ENCODE measurements around the gene MBOAT2.

The MBOAT2 gene

DNA sequence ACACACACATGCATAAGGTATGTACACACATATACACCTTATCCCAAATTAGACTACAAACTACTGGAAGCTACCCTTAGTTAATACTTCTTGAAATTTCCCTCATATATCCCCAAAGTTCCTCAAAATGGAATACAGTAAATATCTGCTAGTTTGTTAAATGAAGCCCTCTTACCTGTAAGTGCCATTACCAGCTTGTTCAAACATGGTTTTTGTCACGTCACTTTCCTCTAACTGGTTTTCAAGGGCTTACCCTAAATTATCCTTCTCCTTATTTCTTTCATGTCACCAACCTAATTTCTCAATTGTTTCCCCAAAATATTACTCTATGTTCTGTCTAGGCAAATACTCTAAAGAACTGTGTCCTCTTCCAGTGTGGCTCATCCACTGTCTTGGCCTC, 141.7 kb downstream of the MBOAT2 start:
- H3K9me3 ChIP-seq (ENCODE audit: insufficient read depth, low read depth, low read length), result no peaks in the 10 kb centered on the region
- no peaks in the 10 kb centered on the region for H3K36me3 ChIP-seq (ENCODE audit: insufficient read depth, low read length)
- H4K20me1 ChIP-seq (ENCODE audit: insufficient read depth, low read length, poor library complexity, severe bottlenecking), result no peaks in the 10 kb centered on the region
- H3K9me2 ChIP-seq (replicated peaks; ENCODE audit: low read depth, low read length), result no peaks in the 10 kb centered on the region
- no peak overlapping the region for H2AFZ ChIP-seq (ENCODE audit: low read length)
- H3K27me3 ChIP-seq (ENCODE audit: insufficient read depth, low read length, poor library complexity, severe bottlenecking), result no peaks in the 10 kb centered on the region
- no peak overlapping the region for H3K4me3 ChIP-seq (ENCODE audit: low read length, poor library complexity, severe bottlenecking)
- H3F3A ChIP-seq (ENCODE audit: low read depth), result no peaks in the 10 kb centered on the region
- H3K9ac ChIP-seq (ENCODE audit: low read depth, low read length, poor library complexity, severe bottlenecking), result no peak overlapping the region
- no peaks in the 10 kb centered on the region for H3K79me2 ChIP-seq (ENCODE audit: insufficient read depth, low read length)
- H3K4me1 ChIP-seq (ENCODE audit: insufficient read depth, low read length, poor library complexity, severe bottlenecking), result peaks cover 4% of the 10 kb centered on the region
- H3K4me2 ChIP-seq (ENCODE audit: low read depth, low read length, poor library complexity, severe bottlenecking), result no peak overlapping the region
- TF ChIP-seq, protein P1, sequence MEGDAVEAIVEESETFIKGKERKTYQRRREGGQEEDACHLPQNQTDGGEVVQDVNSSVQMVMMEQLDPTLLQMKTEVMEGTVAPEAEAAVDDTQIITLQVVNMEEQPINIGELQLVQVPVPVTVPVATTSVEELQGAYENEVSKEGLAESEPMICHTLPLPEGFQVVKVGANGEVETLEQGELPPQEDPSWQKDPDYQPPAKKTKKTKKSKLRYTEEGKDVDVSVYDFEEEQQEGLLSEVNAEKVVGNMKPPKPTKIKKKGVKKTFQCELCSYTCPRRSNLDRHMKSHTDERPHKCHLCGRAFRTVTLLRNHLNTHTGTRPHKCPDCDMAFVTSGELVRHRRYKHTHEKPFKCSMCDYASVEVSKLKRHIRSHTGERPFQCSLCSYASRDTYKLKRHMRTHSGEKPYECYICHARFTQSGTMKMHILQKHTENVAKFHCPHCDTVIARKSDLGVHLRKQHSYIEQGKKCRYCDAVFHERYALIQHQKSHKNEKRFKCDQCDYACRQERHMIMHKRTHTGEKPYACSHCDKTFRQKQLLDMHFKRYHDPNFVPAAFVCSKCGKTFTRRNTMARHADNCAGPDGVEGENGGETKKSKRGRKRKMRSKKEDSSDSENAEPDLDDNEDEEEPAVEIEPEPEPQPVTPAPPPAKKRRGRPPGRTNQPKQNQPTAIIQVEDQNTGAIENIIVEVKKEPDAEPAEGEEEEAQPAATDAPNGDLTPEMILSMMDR (conservative IDR thresholded peaks at IDR 0.05; ENCODE audit: low read length), result no peak
- no peak for TF ChIP-seq EZH2phosphoT487 (IDR thresholded peaks at IDR 0.05; ENCODE audit: borderline replicate concordance)

DNA sequence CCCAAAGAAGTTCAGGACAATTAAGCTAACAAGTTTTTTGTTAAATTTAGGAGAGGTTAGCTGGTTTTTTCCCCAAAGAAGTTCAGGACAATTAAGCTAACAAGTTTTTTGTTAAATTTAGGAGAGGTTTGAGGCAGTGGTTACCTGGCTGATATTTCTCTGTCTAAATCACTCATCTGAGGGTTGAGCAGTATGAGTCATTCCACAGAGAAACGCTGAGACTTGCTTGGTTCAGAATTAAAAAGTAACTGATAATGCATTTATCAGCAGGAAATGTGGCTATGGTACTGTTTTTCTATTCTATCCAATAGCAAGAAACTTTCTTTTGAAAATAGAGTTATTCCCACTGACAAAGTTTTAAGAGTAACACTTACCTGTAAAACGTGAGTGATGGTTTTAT, 143.2 kb downstream of the MBOAT2 start:
- Histone ChIP-seq H3K9ac (ENCODE audit: low read depth, low read length, poor library complexity, severe bottlenecking) (no peak overlapping the region), H2AFZ (ENCODE audit: low read length) (no peak overlapping the region), H3F3A (ENCODE audit: low read depth) (no peaks in the 10 kb centered on the region), H3K4me1 (ENCODE audit: insufficient read depth, low read length, poor library complexity, severe bottlenecking) (peaks cover 4% of the 10 kb centered on the region), H4K20me1 (ENCODE audit: insufficient read depth, low read length, poor library complexity, severe bottlenecking) (no peaks in the 10 kb centered on the region), H3K27me3 (ENCODE audit: insufficient read depth, low read length, poor library complexity, severe bottlenecking) (no peaks in the 10 kb centered on the region), H3K4me2 (ENCODE audit: low read depth, low read length, poor library complexity, severe bottlenecking) (no peak overlapping the region), H3K9me2 (replicated peaks; ENCODE audit: low read depth, low read length) (no peaks in the 10 kb centered on the region), H3K9me3 (ENCODE audit: insufficient read depth, low read depth, low read length) (no peaks in the 10 kb centered on the region), H3K4me3 (ENCODE audit: low read length, poor library complexity, severe bottlenecking) (no peak overlapping the region), H3K79me2 (ENCODE audit: insufficient read depth, low read length) (no peaks in the 10 kb centered on the region), H3K36me3 (ENCODE audit: insufficient read depth, low read length) (no peaks in the 10 kb centered on the region)
- TF ChIP-seq EZH2phosphoT487 (IDR thresholded peaks at IDR 0.05; ENCODE audit: borderline replicate concordance), result no peak
- TF ChIP-seq, protein P1 (conservative IDR thresholded peaks at IDR 0.05; ENCODE audit: low read length), result no peak

DNA sequence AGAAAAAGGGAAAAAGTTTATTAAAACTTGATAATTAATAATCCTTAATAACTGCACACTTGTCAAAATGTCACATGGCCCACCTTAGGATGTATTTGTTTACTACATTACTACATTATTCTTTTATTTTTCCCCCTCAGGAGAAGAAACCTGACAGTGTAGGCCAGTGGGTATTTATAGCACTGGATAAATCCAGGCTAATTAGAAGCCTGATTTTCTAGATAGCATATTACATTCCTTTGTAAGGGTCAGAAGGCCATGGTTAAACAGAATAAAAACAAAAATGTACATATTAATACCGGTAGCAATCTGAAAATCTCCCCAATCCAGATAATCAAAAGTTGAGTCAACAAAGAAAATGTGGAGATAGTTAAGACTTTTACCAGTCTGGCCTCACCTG, 144.6 kb downstream of the MBOAT2 start:
- Histone ChIP-seq H3K4me1 (ENCODE audit: insufficient read depth, low read length, poor library complexity, severe bottlenecking) (peaks cover 4% of the 10 kb centered on the region), H2AFZ (ENCODE audit: low read length) (no peak overlapping the region)
- TF ChIP-seq EZH2phosphoT487 (IDR thresholded peaks at IDR 0.05; ENCODE audit: borderline replicate concordance), result no peak
- TF ChIP-seq, protein P1 (conservative IDR thresholded peaks at IDR 0.05; ENCODE audit: low read length), result no peak

More for the DNA sequence above, 144.6 kb downstream of the MBOAT2 start:
- H3K9ac ChIP-seq (ENCODE audit: low read depth, low read length, poor library complexity, severe bottlenecking), result no peak overlapping the region
- H3K79me2 ChIP-seq (ENCODE audit: insufficient read depth, low read length), result no peaks in the 10 kb centered on the region
- no peaks in the 10 kb centered on the region for H3F3A ChIP-seq (ENCODE audit: low read depth)
- H3K4me2 ChIP-seq (ENCODE audit: low read depth, low read length, poor library complexity, severe bottlenecking), result no peak overlapping the region
- H3K27me3 ChIP-seq (ENCODE audit: insufficient read depth, low read length, poor library complexity, severe bottlenecking), result no peaks in the 10 kb centered on the region
- no peaks in the 10 kb centered on the region for H4K20me1 ChIP-seq (ENCODE audit: insufficient read depth, low read length, poor library complexity, severe bottlenecking)
- no peaks in the 10 kb centered on the region for H3K9me2 ChIP-seq (replicated peaks; ENCODE audit: low read depth, low read length)
- no peak overlapping the region for H3K4me3 ChIP-seq (ENCODE audit: low read length, poor library complexity, severe bottlenecking)
- no peaks in the 10 kb centered on the region for H3K36me3 ChIP-seq (ENCODE audit: insufficient read depth, low read length)
- H3K9me3 ChIP-seq (ENCODE audit: insufficient read depth, low read depth, low read length), result no peaks in the 10 kb centered on the region

All from Loucy (cell line).